ENCODE measurements around the gene TMEM190.
"Not testable (repeated sequence)": the region's sequence is repeated elsewhere in the genome, so short reads cannot be mapped to it uniquely, and the experiment has no call there.

The TMEM190 gene

DNA sequence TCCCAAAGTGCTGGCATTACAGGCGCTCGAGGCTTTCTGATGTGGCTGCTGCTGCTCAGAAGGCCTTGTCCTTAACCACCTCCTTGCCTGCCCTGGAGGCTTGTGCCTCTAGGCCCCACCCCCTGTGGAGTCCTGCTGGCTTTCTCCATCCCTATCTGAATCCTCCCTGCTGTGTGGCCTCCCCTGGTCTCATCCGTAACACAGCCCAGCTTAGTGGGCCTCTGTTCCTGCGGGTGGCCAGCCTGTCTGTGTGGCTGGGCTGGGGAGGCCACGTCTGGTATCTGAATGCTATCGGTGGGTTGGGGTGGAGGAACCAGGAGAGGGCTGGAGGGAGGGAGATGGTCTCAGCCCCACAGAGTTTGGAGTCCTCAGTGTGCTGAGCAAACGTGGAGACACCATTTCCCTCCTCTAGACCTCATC lies 13.8 kb downstream of the TMEM190 start:
- H3K27me3 ChIP-seq (ENCODE audit: control insufficient read depth, insufficient read depth, low read length), result no peaks in the 10 kb centered on the region
- H3K4me3 ChIP-seq (ENCODE audit: low read length), result no peak overlapping the region
- peaks cover 29% of the 10 kb centered on the region for H3K36me3 ChIP-seq (ENCODE audit: control insufficient read depth, low read depth, low read length)
- H3K9ac ChIP-seq (ENCODE audit: low read length), result no peak overlapping the region
- no peaks in the 10 kb centered on the region for H3K9me3 ChIP-seq (ENCODE audit: control insufficient read depth, low read depth, low read length)
- peaks cover 17% of the 10 kb centered on the region for H3K4me1 ChIP-seq (ENCODE audit: control insufficient read depth, low read depth, low read length)
- no peak overlapping the region for H3K27ac ChIP-seq (ENCODE audit: low read length)

DNA sequence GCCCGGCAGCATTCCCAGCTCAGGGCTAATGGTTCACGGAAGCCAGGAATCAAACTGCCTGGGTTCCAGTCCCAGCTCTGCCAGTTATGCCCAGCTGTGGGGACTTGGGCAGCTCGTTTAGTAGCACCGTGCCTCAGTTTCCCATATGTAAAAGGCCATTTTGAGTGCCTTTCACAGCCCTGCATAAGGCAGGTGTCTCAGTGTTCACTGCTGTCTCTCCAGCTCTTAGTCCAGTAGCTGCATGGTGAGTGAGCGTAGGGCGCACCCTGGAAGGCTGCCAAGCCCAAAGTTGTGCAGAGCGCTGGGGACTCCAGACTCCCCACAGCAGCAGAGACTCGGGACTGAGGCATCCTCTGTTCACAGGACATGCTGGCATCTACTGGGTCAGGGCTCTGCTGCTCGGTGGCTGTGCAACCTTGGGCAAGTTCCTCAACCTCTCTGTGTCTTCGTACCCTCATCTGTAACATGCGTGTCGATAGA lies 14.6 kb downstream of the TMEM190 start:
- Histone ChIP-seq H3K27me3 (ENCODE audit: control insufficient read depth, insufficient read depth, low read length) (no peaks in the 10 kb centered on the region), H3K27ac (ENCODE audit: low read length) (no peak overlapping the region), H3K9me3 (ENCODE audit: control insufficient read depth, low read depth, low read length) (no peaks in the 10 kb centered on the region), H3K9ac (ENCODE audit: low read length) (no peak overlapping the region), H3K4me3 (ENCODE audit: low read length) (no peak overlapping the region), H3K4me1 (ENCODE audit: control insufficient read depth, low read depth, low read length) (peaks cover 17% of the 10 kb centered on the region), H3K36me3 (ENCODE audit: control insufficient read depth, low read depth, low read length) (peaks cover 29% of the 10 kb centered on the region)

DNA sequence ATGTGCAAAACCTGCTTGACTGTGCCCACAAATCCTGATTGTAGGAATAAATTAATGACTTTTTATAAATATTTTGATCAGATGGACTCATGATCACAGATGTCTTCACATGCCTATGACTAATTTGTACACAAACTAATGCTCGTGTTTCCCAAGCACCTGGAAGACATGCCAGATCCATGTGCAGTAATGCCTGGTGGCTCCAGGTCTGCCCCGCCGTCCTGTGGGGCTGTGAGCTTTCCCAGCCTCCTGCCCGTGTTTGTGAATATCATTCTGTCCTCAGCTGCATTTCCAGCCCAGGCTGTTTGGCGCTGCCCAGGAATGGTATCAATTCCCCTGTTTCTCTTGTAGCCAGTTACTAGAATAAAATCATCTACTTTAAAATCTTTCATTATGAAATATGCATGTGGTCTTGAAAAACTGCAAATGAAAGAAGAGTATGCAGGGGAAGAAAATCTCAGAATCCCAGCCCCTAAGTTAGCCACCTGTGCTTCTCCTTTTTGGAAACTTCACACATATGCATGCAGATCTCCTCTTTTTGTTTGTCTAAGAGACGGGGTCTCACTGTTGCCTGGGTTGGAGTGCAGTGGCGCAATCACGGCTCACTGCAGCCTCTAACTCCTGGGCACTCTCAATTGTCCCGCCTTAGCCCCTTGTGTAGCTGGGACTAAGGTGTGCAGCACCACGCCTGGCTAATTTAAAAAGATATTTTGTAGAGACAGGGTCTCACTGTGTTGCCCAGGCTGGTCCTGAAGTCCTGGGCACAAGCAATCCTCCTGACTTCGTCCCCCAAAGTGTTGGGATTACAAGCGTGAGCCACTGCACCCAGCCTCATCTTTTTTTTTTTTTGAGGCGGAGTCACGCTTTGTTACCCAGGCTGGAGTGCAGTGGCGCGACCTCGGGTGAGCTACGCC lies 15.3 kb downstream of the TMEM190 start:
- Histone ChIP-seq H3K9ac (ENCODE audit: low read length) (no peak overlapping the region), H3K27me3 (ENCODE audit: control insufficient read depth, insufficient read depth, low read length) (no peaks in the 10 kb centered on the region), H3K4me3 (ENCODE audit: low read length) (peak overlapping the region; percentile 25), H3K4me1 (ENCODE audit: control insufficient read depth, low read depth, low read length) (peaks cover 15% of the 10 kb centered on the region), H3K36me3 (ENCODE audit: control insufficient read depth, low read depth, low read length) (peaks cover 25% of the 10 kb centered on the region), H3K27ac (ENCODE audit: low read length) (no peak overlapping the region), H3K9me3 (ENCODE audit: control insufficient read depth, low read depth, low read length) (no peaks in the 10 kb centered on the region)

DNA sequence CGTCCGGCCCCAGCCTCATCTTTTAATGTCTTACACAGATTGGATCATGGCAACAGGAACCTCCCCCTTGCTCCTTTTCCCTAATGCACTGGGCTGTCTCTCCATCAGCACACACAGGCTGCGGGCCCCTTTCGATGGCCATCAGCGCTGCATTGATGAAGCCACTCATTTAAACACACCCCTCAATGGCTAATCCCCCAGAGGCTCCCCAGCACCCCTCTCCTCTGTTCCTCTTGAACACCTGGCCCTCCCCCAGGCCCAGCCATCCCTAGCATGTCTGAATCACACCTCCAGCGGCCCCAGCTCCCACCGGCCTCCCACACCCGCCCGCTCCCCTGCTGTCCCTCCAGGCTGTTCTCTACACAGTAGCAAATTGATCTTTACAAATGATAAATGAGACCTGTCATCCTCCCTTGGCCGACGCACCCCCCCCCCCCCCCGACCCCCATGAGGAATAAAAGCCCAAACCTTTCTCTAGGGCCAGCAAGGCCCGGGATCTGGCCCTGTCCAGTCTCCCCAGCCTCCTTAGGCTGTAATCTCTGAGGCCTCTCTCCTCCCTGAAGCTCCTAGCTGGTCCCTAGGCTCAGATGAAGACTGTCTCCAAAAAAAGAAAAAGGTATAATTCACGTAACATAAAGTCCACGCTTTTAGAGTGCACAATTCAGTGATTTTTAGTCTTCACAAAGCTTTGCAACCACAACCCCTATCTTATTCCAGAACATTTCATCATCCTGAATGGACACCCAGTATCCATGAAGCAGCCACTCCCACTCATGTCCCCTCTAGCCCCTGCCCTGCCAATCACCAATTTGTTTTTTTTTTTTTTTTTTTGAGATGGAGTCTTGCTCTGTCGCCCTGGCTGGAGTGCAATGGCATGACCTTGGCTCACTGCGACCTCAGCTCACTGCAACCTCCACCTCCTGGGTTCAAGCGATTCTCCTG lies 16.5 kb downstream of the TMEM190 start:
- H3K4me3 ChIP-seq (ENCODE audit: low read length), result no peak overlapping the region
- no peaks in the 10 kb centered on the region for H3K27me3 ChIP-seq (ENCODE audit: control insufficient read depth, insufficient read depth, low read length)
- no peak overlapping the region for H3K9ac ChIP-seq (ENCODE audit: low read length)
- H3K27ac ChIP-seq (ENCODE audit: low read length), result no peak overlapping the region
- no peaks in the 10 kb centered on the region for H3K9me3 ChIP-seq (ENCODE audit: control insufficient read depth, low read depth, low read length)
- H3K4me1 ChIP-seq (ENCODE audit: control insufficient read depth, low read depth, low read length), result peaks cover 10% of the 10 kb centered on the region
- H3K36me3 ChIP-seq (ENCODE audit: control insufficient read depth, low read depth, low read length), result peaks cover 14% of the 10 kb centered on the region

DNA sequence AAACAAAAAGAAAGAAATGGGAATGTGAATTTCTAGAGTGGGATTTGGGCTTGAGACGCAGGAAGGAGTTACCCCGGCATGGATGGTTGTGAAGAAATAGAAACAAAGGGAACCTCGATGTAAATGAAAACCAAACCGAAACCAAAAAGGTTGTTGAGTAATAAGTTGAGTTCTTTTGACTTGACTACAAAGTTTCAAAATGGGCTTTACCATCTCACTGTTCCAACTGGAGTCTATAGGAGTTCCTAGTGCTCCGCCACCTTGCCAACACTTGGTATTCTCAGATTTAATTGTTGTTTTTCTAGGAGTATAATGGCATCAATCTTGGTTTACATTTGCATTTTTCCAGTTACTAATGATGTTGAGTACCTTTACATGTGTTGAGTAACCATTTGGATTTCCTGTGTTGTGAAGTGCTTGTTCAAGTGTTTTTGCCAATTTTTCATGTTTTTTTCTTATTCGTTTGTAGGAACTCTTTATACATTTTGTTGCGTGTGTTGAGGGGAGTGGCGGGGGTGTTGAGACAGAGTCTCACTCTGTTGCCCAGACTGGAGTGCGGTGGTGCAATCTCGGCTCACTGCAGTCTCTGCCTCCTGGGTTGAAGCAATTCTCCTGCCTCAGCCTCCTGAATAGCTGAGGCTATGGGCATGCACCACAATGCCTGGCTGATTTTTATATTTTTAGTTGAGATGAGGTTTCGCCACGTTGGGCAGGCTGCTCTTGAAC lies 21.7 kb downstream of the TMEM190 start:
- no peaks in the 10 kb centered on the region for H3K4me1 ChIP-seq (ENCODE audit: control insufficient read depth, low read depth, low read length)
- H3K4me3 ChIP-seq (ENCODE audit: low read length), result no peak overlapping the region
- no peak overlapping the region for H3K9ac ChIP-seq (ENCODE audit: low read length)
- H3K27ac ChIP-seq (ENCODE audit: low read length), result no peak overlapping the region
- H3K36me3 ChIP-seq (ENCODE audit: control insufficient read depth, low read depth, low read length), result peaks cover 32% of the 10 kb centered on the region
- no peaks in the 10 kb centered on the region for H3K9me3 ChIP-seq (ENCODE audit: control insufficient read depth, low read depth, low read length)
- no peaks in the 10 kb centered on the region for H3K27me3 ChIP-seq (ENCODE audit: control insufficient read depth, insufficient read depth, low read length)

DNA sequence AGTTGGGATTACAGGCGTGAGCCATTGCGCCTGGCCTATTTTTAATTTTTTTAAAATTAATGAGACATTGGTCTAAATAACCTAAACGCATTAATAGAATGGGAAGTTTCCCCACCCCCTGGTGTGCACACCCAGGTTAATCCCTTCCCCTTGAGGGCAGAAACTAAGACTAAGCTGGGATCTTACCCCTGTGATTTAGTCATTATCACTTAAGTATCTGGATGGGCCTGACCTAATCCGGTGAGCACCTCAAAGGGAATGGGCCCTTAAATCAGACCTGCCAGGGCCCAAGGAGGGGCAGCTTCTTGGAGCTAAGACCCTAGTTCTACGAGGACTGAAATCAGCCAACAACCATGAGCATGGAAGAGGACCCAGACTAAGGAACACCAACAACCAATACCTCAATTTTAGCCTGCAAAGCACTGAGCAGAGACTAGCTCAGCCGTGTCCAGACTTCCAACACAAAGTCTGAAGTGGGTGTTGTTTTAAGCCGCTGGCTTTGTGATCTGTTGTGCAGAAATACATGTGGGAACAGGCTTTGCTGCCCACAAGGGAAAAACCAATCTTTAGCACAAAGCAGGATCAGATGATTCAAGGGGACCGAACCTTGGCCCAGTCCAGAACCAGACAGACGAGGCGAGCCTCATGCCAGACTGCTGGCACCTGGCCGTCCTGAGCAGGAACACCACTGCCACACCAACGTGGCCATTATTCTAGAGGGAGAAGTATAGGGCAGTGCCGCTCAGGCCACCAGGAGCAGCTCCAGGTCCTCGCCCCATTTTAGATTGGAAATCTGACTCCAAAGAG lies 23.9 kb downstream of the TMEM190 start:
- Histone ChIP-seq H3K9ac (ENCODE audit: low read length) (no peak overlapping the region), H3K36me3 (ENCODE audit: control insufficient read depth, low read depth, low read length) (peaks cover 49% of the 10 kb centered on the region), H3K27me3 (ENCODE audit: control insufficient read depth, insufficient read depth, low read length) (no peaks in the 10 kb centered on the region), H3K27ac (ENCODE audit: low read length) (no peak overlapping the region), H3K4me1 (ENCODE audit: control insufficient read depth, low read depth, low read length) (peaks cover 1% of the 10 kb centered on the region), H3K4me3 (ENCODE audit: low read length) (no peak overlapping the region), H3K9me3 (ENCODE audit: control insufficient read depth, low read depth, low read length) (no peaks in the 10 kb centered on the region)

DNA sequence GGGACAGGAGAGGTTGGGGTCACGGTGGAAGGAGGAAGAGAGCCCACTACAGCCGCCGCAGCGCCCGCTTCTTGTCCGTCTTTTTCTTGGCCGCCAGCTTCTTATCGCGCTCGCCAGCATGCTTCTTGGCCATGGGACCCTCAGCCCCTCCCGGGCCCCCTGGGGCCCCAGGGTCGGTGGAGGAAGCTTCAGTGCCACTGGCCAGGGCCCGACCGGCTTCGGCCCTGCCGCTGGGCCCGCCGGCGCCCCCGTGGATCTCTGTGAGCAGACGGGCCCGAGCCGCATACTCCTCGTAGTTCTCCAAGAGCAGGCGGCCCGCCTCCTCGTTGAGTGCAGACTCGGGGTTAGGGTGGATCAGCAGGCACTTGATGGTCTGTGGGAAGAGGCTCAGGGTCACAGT lies 24.8 kb downstream of the TMEM190 start:
- not testable (repeated sequence) for H3K9ac ChIP-seq (ENCODE audit: low read length); H3K4me3 ChIP-seq (ENCODE audit: low read length); H3K27me3 ChIP-seq (ENCODE audit: control insufficient read depth, insufficient read depth, low read length); H3K27ac ChIP-seq (ENCODE audit: low read length); H3K9me3 ChIP-seq (ENCODE audit: control insufficient read depth, low read depth, low read length)
- H3K36me3 ChIP-seq (ENCODE audit: control insufficient read depth, low read depth, low read length), result peaks cover 58% of the 10 kb centered on the region
- peaks cover 10% of the 10 kb centered on the region for H3K4me1 ChIP-seq (ENCODE audit: control insufficient read depth, low read depth, low read length)

DNA sequence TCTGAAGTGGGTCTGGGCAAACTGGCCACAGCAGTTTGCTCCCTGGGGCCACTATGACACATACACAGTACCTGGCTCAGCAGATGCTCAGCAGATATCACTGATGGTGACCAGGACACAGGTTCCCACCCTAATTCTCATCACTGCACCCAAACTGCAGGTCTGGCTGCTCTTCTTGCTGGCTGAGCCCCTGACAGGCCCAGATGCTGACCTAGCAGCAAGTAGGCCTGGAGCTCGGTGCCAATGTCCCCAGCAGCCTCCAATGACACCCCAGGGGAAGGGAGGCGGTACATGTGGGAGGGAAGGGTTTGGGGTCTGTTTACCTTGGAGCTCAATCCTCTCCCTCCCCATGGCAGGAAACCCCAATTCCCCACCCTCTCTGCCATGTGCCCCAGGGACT lies 25.9 kb downstream of the TMEM190 start:
- Histone ChIP-seq H3K9me3 (ENCODE audit: control insufficient read depth, low read depth, low read length) (no peaks in the 10 kb centered on the region), H3K27me3 (ENCODE audit: control insufficient read depth, insufficient read depth, low read length) (no peaks in the 10 kb centered on the region), H3K4me1 (ENCODE audit: control insufficient read depth, low read depth, low read length) (peaks cover 14% of the 10 kb centered on the region), H3K4me3 (ENCODE audit: low read length) (no peak overlapping the region), H3K27ac (ENCODE audit: low read length) (no peak overlapping the region), H3K36me3 (ENCODE audit: control insufficient read depth, low read depth, low read length) (peaks cover 62% of the 10 kb centered on the region), H3K9ac (ENCODE audit: low read length) (no peak overlapping the region)

DNA sequence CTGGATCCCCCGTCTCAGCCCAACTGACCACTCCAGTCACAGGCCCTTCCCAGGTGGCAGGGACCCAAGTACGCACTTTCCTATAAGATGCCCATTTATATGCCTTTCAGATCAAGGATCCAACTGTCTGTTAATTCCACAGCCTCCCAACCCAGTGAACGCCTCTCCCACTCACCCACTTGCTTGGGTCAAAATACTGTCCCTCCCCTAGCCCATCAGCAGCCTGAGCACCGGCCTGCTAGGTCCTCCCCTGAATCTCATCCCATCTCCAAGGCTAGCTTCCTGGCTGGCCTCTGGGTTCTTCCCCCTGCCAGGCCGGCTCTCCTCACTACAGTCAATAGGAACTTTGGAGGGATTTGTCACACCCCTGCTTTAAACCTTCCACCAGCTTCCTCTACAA lies 29.0 kb downstream of the TMEM190 start:
- Histone ChIP-seq H3K36me3 (ENCODE audit: control insufficient read depth, low read depth, low read length) (peaks cover 57% of the 10 kb centered on the region), H3K4me3 (ENCODE audit: low read length) (peak overlapping the region; percentile 82), H3K9me3 (ENCODE audit: control insufficient read depth, low read depth, low read length) (no peaks in the 10 kb centered on the region), H3K4me1 (ENCODE audit: control insufficient read depth, low read depth, low read length) (peaks cover 19% of the 10 kb centered on the region), H3K27me3 (ENCODE audit: control insufficient read depth, insufficient read depth, low read length) (no peaks in the 10 kb centered on the region), H3K27ac (ENCODE audit: low read length) (no peak overlapping the region), H3K9ac (ENCODE audit: low read length) (no peak overlapping the region)

DNA sequence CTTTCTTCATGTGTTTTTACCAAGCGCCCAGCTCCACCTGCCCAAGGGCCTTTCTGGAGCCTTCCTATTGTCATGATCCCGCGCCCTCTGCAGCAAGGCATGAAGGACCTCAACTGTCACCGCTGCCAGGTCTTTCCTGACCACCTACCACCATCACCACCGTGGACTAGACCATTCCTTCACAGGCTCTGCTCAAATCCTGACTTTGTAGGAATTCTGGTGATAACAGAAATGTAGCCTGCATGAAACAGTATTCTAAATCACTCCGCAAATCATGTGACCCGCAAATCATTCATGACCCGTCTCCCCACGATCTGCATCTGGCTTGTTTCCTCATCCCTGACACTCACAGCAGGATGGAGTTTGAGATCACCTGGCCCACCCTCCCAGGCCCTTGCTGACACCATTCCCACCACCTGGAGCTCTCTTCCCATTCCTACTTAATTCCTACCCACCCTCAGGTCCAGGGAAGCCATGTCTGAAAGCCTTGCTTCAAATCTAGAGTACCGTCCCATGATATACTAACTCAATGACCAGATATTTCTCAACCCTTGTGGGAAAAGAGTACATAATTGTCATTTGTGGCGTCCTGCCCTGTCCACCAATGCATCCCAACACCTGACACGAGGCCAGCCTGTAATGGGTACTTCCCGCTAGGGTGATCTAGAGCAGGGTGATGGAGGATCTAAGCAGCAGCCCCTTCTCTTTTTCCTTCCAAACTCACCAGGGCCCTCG lies 29.6 kb downstream of the TMEM190 start:
- H3K9me3 ChIP-seq (ENCODE audit: control insufficient read depth, low read depth, low read length), result no peaks in the 10 kb centered on the region
- no peak overlapping the region for H3K27ac ChIP-seq (ENCODE audit: low read length)
- peak overlapping the region; percentile 82 for H3K4me3 ChIP-seq (ENCODE audit: low read length)
- H3K36me3 ChIP-seq (ENCODE audit: control insufficient read depth, low read depth, low read length), result peaks cover 51% of the 10 kb centered on the region
- no peaks in the 10 kb centered on the region for H3K27me3 ChIP-seq (ENCODE audit: control insufficient read depth, insufficient read depth, low read length)
- peaks cover 19% of the 10 kb centered on the region for H3K4me1 ChIP-seq (ENCODE audit: control insufficient read depth, low read depth, low read length)
- H3K9ac ChIP-seq (ENCODE audit: low read length), result no peak overlapping the region
